MM.1S (cell line): ENCODE measurements around the gene HOMER2.

Source experiments
- DNase-seq: peaks from one replicate; pipeline ENCODE4 v3.0.0-alpha.2; 2015
- H2AFZ ChIP-seq: fragments of 300-600 bp; sonication (generic); 2 replicates; pipeline ENCODE4 v1.6.0; 2016; ENCODE audit warnings: antibody characterized with exemption, low read length
- H3F3A ChIP-seq: fragments of 300-600 bp; sonication (generic); 2 replicates; pipeline ENCODE4 v1.6.1; 2016; ENCODE audit warnings: mild to moderate bottlenecking, antibody characterized with exemption, low read length, moderate library complexity, mixed read lengths; ENCODE audit not compliant: insufficient read depth
- H3K27ac ChIP-seq: fragments of 300-600 bp; sonication (generic); 2 replicates; pipeline ENCODE4 v1.5.1; 2016; ENCODE audit warnings: mild to moderate bottlenecking, low read length
- H3K27me3 ChIP-seq: fragments of 300-600 bp; sonication (generic); replicated peaks from 2 replicates; pipeline ENCODE4 v1.6.0; 2016; ENCODE audit warnings: low read length; ENCODE audit not compliant: insufficient read depth
- H3K36me3 ChIP-seq: fragments of 300-600 bp; sonication (generic); replicated peaks from 2 replicates; pipeline ENCODE4 v1.6.1; 2016; ENCODE audit warnings: mild to moderate bottlenecking, low read length, mixed read lengths; ENCODE audit not compliant: insufficient read depth
- H3K4me1 ChIP-seq: fragments of 300-600 bp; sonication (generic); 2 replicates; pipeline ENCODE4 v1.6.1; 2016; ENCODE audit warnings: low read length, mixed read lengths
- H3K4me2 ChIP-seq: fragments of 300-600 bp; sonication (generic); 2 replicates; pipeline ENCODE4 v1.6.0; 2016; ENCODE audit warnings: low read depth, low read length
- H3K4me3 ChIP-seq: fragments of 300-600 bp; sonication (generic); 2 replicates; pipeline ENCODE4 v1.5.1; 2016; ENCODE audit warnings: low read length, mixed read lengths
- H3K79me2 ChIP-seq: fragments of 300-600 bp; sonication (generic); 2 replicates; pipeline ENCODE4 v1.6.1; 2016; ENCODE audit warnings: mixed run types, low read length, mixed read lengths
- H3K9ac ChIP-seq: fragments of 300-600 bp; sonication (generic); 2 replicates; pipeline ENCODE4 v1.6.1; 2016; ENCODE audit warnings: low read length, mixed read lengths
- H3K9me2 ChIP-seq: fragments of 300-600 bp; sonication (generic); replicated peaks from 2 replicates; pipeline ENCODE4 v1.6.1; 2016; ENCODE audit warnings: mild to moderate bottlenecking, low read length, mixed read lengths; ENCODE audit not compliant: insufficient read depth
- H3K9me3 ChIP-seq: fragments of 300-600 bp; sonication (generic); replicated peaks from 2 replicates; pipeline ENCODE4 v1.6.1; 2016; ENCODE audit warnings: mild to moderate bottlenecking, low read length, mixed read lengths; ENCODE audit not compliant: insufficient read depth
- H4K20me1 ChIP-seq: fragments of 300-600 bp; sonication (generic); 2 replicates; pipeline ENCODE4 v1.6.1; 2016; ENCODE audit warnings: mild to moderate bottlenecking, low read length, moderate library complexity, mixed read lengths; ENCODE audit not compliant: insufficient read depth
- CTCF ChIP-seq: fragments of 300-600 bp; sonication (generic); IDR thresholded peaks from 2 replicates; pipeline ENCODE4 v1.5.1; 2016; ENCODE audit warnings: antibody characterized with exemption, low read length, mixed read lengths
- EZH2 ChIP-seq: fragments of 300-600 bp; sonication (generic); optimal IDR thresholded peaks from 2 replicates; pipeline ENCODE3; 2017; ENCODE audit warnings: low read depth, mild to moderate bottlenecking, antibody characterized with exemption, low read length, mixed read lengths
- EZH2phosphoT487 ChIP-seq: fragments of 300-600 bp; sonication (generic); IDR thresholded peaks from 2 replicates; pipeline ENCODE4 v1.6.1; 2018; ENCODE audit warnings: antibody characterized with exemption, low read length

HOMER2 gene

DNA sequence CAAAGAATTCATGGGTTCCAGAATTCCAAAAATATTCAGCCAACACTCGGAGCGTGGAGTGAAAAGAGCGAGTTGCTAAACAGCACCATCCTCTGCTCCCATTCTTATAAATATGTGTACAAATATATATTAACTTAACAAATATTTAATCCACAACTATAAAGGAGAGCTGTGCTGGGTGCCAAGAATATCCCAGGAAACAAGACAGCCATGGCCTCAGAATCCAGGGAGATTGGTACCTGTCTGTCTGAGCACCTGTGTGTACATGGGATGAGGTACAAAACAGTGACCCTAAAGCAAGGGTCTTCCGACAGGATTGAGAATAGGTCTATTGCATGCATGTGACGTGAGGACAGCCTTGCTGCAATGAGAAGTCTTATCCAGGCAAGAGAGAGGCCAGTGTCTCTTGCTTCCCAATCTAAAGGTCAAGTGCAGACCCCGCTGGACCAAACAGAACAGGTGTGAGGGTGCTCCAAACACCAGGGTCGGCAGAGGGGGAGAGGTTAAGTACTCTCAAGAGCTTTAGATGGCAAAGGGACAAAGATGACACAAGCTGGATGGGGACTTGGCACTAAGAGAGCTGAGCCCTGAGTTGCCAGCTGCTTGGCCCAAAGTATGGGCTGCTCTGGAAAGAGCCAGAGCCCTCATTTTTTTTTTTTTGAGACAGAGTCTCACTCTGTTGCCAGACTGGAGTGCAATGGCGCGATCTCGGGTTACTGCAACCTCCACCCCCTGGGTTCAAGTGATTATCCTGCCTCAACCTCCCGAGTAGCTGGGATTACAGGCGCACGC is 36.2 kb downstream of the HOMER2 start:
- H3K4me2 ChIP-seq, result no peak overlapping the region
- DNase-seq, result no peak
- H3K27ac ChIP-seq, result no peak overlapping the region
- no peak overlapping the region for H2AFZ ChIP-seq
- no peaks in the 10 kb centered on the region for H3K79me2 ChIP-seq
- no peaks in the 10 kb centered on the region for H4K20me1 ChIP-seq
- no peaks in the 10 kb centered on the region for H3K9me2 ChIP-seq
- H3K9ac ChIP-seq, result no peak overlapping the region
- no peaks in the 10 kb centered on the region for H3K9me3 ChIP-seq
- H3K4me1 ChIP-seq, result no peaks in the 10 kb centered on the region
- H3K36me3 ChIP-seq, result no peaks in the 10 kb centered on the region
- H3F3A ChIP-seq, result no peaks in the 10 kb centered on the region
- H3K4me3 ChIP-seq, result no peak overlapping the region
- no peak for TF ChIP-seq EZH2
- no peak for TF ChIP-seq CTCF
- no peaks in the 10 kb centered on the region for H3K27me3 ChIP-seq

DNA sequence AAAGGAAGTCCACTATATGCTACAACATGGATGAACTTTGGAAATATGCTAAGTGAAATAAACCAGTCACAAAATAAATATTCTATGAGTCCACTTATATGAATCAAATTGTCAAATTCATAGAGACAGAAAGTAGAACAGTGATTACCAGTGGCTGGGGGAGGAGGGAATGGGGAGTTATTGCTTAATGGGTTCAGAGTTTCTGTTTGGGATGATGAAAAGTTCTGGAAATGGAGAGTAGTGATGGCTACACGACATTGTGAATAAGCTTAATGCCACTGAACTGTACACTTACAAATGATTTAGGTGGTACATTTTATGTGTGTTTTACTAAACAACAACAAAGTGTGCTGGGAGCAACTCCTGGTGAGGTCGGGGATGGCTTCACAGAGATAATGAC is 38.1 kb downstream of the HOMER2 start:
- Histone ChIP-seq H3K27ac (no peak overlapping the region), H2AFZ (no peak overlapping the region)

GRCh38 chr15:82911458-82911857 is 41.1 kb downstream of the HOMER2 start:
- no peak overlapping the region for H3K27ac ChIP-seq
- H3K4me3 ChIP-seq, result no peak overlapping the region
- H3K36me3 ChIP-seq, result no peaks in the 10 kb centered on the region
- no peak overlapping the region for H3K4me2 ChIP-seq
- no peaks in the 10 kb centered on the region for H3K4me1 ChIP-seq
- no peaks in the 10 kb centered on the region for H3K9me2 ChIP-seq
- no peaks in the 10 kb centered on the region for H3K79me2 ChIP-seq
- H3F3A ChIP-seq, result no peaks in the 10 kb centered on the region
- no peak overlapping the region for H3K9ac ChIP-seq
- H4K20me1 ChIP-seq, result no peaks in the 10 kb centered on the region
- no peaks in the 10 kb centered on the region for H3K9me3 ChIP-seq
- no peak overlapping the region for H2AFZ ChIP-seq
- no peak for DNase-seq
- TF ChIP-seq EZH2, result no peak
- TF ChIP-seq EZH2phosphoT487, result no peak
- TF ChIP-seq CTCF, result no peak
- H3K27me3 ChIP-seq, result no peaks in the 10 kb centered on the region

More for the DNA sequence above, 38.1 kb downstream of the HOMER2 start:
- DNase-seq, result no peak
- H3F3A ChIP-seq, result no peaks in the 10 kb centered on the region
- no peaks in the 10 kb centered on the region for H3K36me3 ChIP-seq
- H3K4me2 ChIP-seq, result no peak overlapping the region
- H3K4me3 ChIP-seq, result no peak overlapping the region
- H3K79me2 ChIP-seq, result no peaks in the 10 kb centered on the region
- H3K9me3 ChIP-seq, result no peaks in the 10 kb centered on the region
- no peaks in the 10 kb centered on the region for H3K27me3 ChIP-seq
- H3K9me2 ChIP-seq, result no peaks in the 10 kb centered on the region
- no peaks in the 10 kb centered on the region for H4K20me1 ChIP-seq
- H3K4me1 ChIP-seq, result no peaks in the 10 kb centered on the region
- TF ChIP-seq EZH2phosphoT487, result no peak
- no peak overlapping the region for H3K9ac ChIP-seq

- Histone ChIP-seq H3K27ac (no peak overlapping the region), H3K79me2 (no peaks in the 10 kb centered on the region), H3F3A (no peaks in the 10 kb centered on the region), H3K4me1 (no peaks in the 10 kb centered on the region), H3K9me3 (no peaks in the 10 kb centered on the region), H4K20me1 (no peaks in the 10 kb centered on the region), H3K36me3 (no peaks in the 10 kb centered on the region), H3K4me3 (no peak overlapping the region), H3K4me2 (no peak overlapping the region), H3K9me2 (no peaks in the 10 kb centered on the region), H2AFZ (no peak overlapping the region), H3K9ac (no peak overlapping the region), H3K27me3 (no peaks in the 10 kb centered on the region)
- DNase-seq, result no peak
- TF ChIP-seq CTCF, result no peak
- no peak for TF ChIP-seq EZH2
- TF ChIP-seq EZH2phosphoT487, result no peak
These were observed 41.8 kb downstream of the HOMER2 start for GRCh38 chr15:82910721-82911120.
